Gastroesophageal sphincter (tissue), 4 donors: ENCODE measurements around the gene PRDM5. TPM values are rescaled to one million over a fixed set of nuclear protein-coding genes. Genes with fewer than 3 reads are reported as not detected.

Source experiments
- ATAC-seq: fragments of 150-250 bp; one replicate; pipeline ENCODE4 v1.9.1; 2016; ENCODE audit warnings: mild to moderate bottlenecking, moderate library complexity
- H3K27ac ChIP-seq, 4 donors: fragments of 200-600 bp; sonication (generic) in 3 of 4; 1 replicate in 3 of 4; 2 replicates in 1 of 4; pipeline ENCODE4 v1.5.1; 2016 to 2019
- H3K27me3 ChIP-seq: fragments of 200-600 bp; sonication (generic); one replicate; pipeline ENCODE4 v1.5.1; 2019
- H3K36me3 ChIP-seq, 2 donors: fragments of 200-600 bp; sonication (generic); one replicate each; pipeline ENCODE4 v1.5.1; 2019; ENCODE audit warnings: control low read depth in 1 of 2
- H3K4me1 ChIP-seq, 3 donors: fragments of 200-600 bp; sonication (generic); 1 replicate in 2 of 3; 2 replicates in 1 of 3; pipeline ENCODE4 v1.5.1; 2016 to 2019; ENCODE audit warnings: control low read depth in 2 of 3
- H3K4me3 ChIP-seq, 2 donors: fragments of 200-600 bp; sonication (generic); one replicate each; pipeline ENCODE4 v1.5.1; 2019; ENCODE audit warnings: mild to moderate bottlenecking in 1 of 2, moderate library complexity in 1 of 2
- H3K9me3 ChIP-seq, 3 donors: fragments of 200-600 bp; sonication (generic); one replicate each; pipeline ENCODE4 v1.5.1; 2017 to 2019; ENCODE audit warnings: control low read depth in 2 of 3
- CTCF ChIP-seq, 4 experiments: fragments of 200-600 bp in 2 of 4; fragments of 450-650 bp in 2 of 4; sonication (generic) in 1 of 4; IDR thresholded peaks; one replicate each; pipeline ENCODE4 v1.5.1; 2017 to 2019; ENCODE audit warnings: antibody characterized with exemption in 4 of 4, mild to moderate bottlenecking in 2 of 4, moderate library complexity in 2 of 4
- EP300 ChIP-seq: sonication (generic); formaldehyde crosslinking; IDR thresholded peaks from one replicate; pipeline ENCODE4 v1.6.1; 2017; ENCODE audit warnings: antibody characterized with exemption, mild to moderate bottlenecking
- POLR2A ChIP-seq, 2 donors: fragments of 450-650 bp; IDR thresholded peaks; one replicate each; pipeline ENCODE4 v1.6.1; 2017; ENCODE audit warnings: antibody characterized with exemption in 2 of 2, mild to moderate bottlenecking in 2 of 2, moderate library complexity in 1 of 2
- POLR2AphosphoS5 ChIP-seq: sonication (generic); formaldehyde crosslinking; IDR thresholded peaks from one replicate; pipeline ENCODE4 v1.6.1; 2017; ENCODE audit warnings: antibody characterized with exemption
- WGBS, 2 donors: methylation state at CpG; one replicate each; pipeline ENCODE4 v1.1.5; 2018; ENCODE audit warnings: low coverage in 1 of 2; 5-methylcytosine and 5-hydroxymethylcytosine counted together
- total RNA-seq, 4 donors: library from RNA; depleted of rRNA; stranded (reverse); fragments of >200 nt; gene quantifications; one replicate each; pipeline ENCODE4 v1.1.0, GENCODE V29; 2016

The PRDM5 gene
- total RNA-seq, 4 donors from 2014 or later = 10.6 to 33.9 (median 18.9) TPM

- no peaks in the 10 kb centered on the region for H3K4me1 ChIP-seq
- peaks cover 0 to 3% (median 0%) of the 10 kb centered on the region in 3 donors for H3K9me3 ChIP-seq
- no peak for TF ChIP-seq POLR2A (IDR thresholded peaks at IDR 0.05)
- no peak for TF ChIP-seq EP300
- no peak for TF ChIP-seq CTCF (IDR thresholded peaks at IDR 0.05)
- no peak for TF ChIP-seq POLR2AphosphoS5
- no peak overlapping the region for H3K4me3 ChIP-seq
- H3K27ac ChIP-seq = no peak overlapping the region
- no peaks in the 10 kb centered on the region for H3K27me3 ChIP-seq
- peaks cover 0 to 2% of the 10 kb centered on the region in 2 donors for H3K36me3 ChIP-seq
- no peak for ATAC-seq
- WGBS, 2 donors = 57 to 86% methylated on average over 4 of the region's 4 CpGs
Observed at GRCh38 chr4:120829113-120829831, 93.3 kb downstream of the PRDM5 start.

- no peak for TF ChIP-seq POLR2A (IDR thresholded peaks at IDR 0.05)
- TF ChIP-seq POLR2AphosphoS5 = no peak
- TF ChIP-seq EP300 = no peak
- no peak for TF ChIP-seq CTCF (IDR thresholded peaks at IDR 0.05)
- Histone ChIP-seq H3K4me3 (no peak overlapping the region), H3K9me3 (no peaks in the 10 kb centered on the region), H3K36me3 (no peaks in the 10 kb centered on the region), H3K27me3 (no peaks in the 10 kb centered on the region), H3K4me1 (no peaks in the 10 kb centered on the region), H3K27ac (no peak overlapping the region)
- ATAC-seq = no peak
- 86 to 96% methylated on average over 6 of the region's 6 CpGs for WGBS, 2 donors
Observed at GRCh38 chr4:120826853-120827252, 95.7 kb downstream of the PRDM5 start.

GRCh38 chr4:120826449-120826848, 96.1 kb downstream of the PRDM5 start:
- no peak overlapping the region for H3K27ac ChIP-seq
- no peaks in the 10 kb centered on the region for H3K36me3 ChIP-seq
- no peak for ATAC-seq
- TF ChIP-seq POLR2AphosphoS5 = no peak
- TF ChIP-seq CTCF (IDR thresholded peaks at IDR 0.05) = no peak
- TF ChIP-seq POLR2A (IDR thresholded peaks at IDR 0.05) = no peak
- TF ChIP-seq EP300 = no peak
- no peaks in the 10 kb centered on the region for H3K9me3 ChIP-seq
- H3K4me1 ChIP-seq = no peaks in the 10 kb centered on the region
- no peaks in the 10 kb centered on the region for H3K27me3 ChIP-seq
- WGBS, 2 donors = 21 to 60% methylated on average over 1 of the region's 1 CpG
- H3K4me3 ChIP-seq = no peak overlapping the region

- no peak for ATAC-seq
- Histone ChIP-seq H3K4me3 (no peak overlapping the region), H3K27me3 (no peaks in the 10 kb centered on the region), H3K27ac (no peak overlapping the region), H3K36me3 (peaks cover 0 to 6% of the 10 kb centered on the region in 2 donors), H3K4me1 (no peaks in the 10 kb centered on the region), H3K9me3 (no peaks in the 10 kb centered on the region)
- TF ChIP-seq CTCF (IDR thresholded peaks at IDR 0.05) (no peak), EP300 (no peak), POLR2AphosphoS5 (no peak), POLR2A (IDR thresholded peaks at IDR 0.05) (no peak)
Observed at GRCh38 chr4:120824946-120825345, 97.6 kb downstream of the PRDM5 start.

- Histone ChIP-seq H3K27ac (no peak overlapping the region), H3K4me3 (no peak overlapping the region), H3K9me3 (no peaks in the 10 kb centered on the region), H3K4me1 (no peaks in the 10 kb centered on the region), H3K27me3 (no peaks in the 10 kb centered on the region), H3K36me3 (peaks cover 0 to 6% of the 10 kb centered on the region in 2 donors)
- no peak for TF ChIP-seq CTCF (IDR thresholded peaks at IDR 0.05)
- no peak for TF ChIP-seq POLR2A (IDR thresholded peaks at IDR 0.05)
- TF ChIP-seq POLR2AphosphoS5 = no peak
- no peak for TF ChIP-seq EP300
- no peak for ATAC-seq
- 75 to 77% methylated on average over 3 of the region's 3 CpGs for WGBS, 2 donors
Observed at GRCh38 chr4:120821977-120822376, 100.5 kb downstream of the PRDM5 start.
